Muscle of arm (tissue), 12 donors: ENCODE data around the gene MTHFS. TPM values are rescaled to one million over a fixed set of nuclear protein-coding genes. Genes with fewer than 3 reads are reported as not detected.
A peak's percentile ranks its signal among the peaks of the same experiment; 100 is the strongest.

ENCODE experiments used
- DNase-seq: peaks from one replicate; pipeline ENCODE4 v3.0.0-alpha.2; 2013
- polyA plus RNA-seq, 12 donors: library from polyadenylated mRNA; unstranded; fragments of 120-200 nt; gene quantifications; one replicate each; pipeline ENCODE4 v1.2.1, GENCODE V29; 2013; ENCODE audit not compliant: insufficient read length in 12 of 12

MTHFS gene
- polyA plus RNA-seq, 12 donors = 8.8 to 25.2 (median 17.1) TPM; not detected in 1

GRCh38 chr15:79824136-79824701 lies 72.6 kb downstream of the MTHFS start:
- DNase-seq = no peak

- DNase-seq = no peak
These were observed 76.0 kb downstream of the MTHFS start for GRCh38 chr15:79820820-79821219.

- no peak for DNase-seq
These were observed 76.6 kb downstream of the MTHFS start for GRCh38 chr15:79820176-79820575.

GRCh38 chr15:79816571-79816970 lies 80.2 kb downstream of the MTHFS start:
- DNase-seq = no peak

- DNase-seq = no peak
These were observed 81.3 kb downstream of the MTHFS start for GRCh38 chr15:79815468-79815867.

GRCh38 chr15:79812541-79812940 lies 84.3 kb downstream of the MTHFS start:
- no peak for DNase-seq

GRCh38 chr15:79811406-79812405 lies 85.1 kb downstream of the MTHFS start:
- DNase-seq = peak; percentile 46

- DNase-seq = no peak
These were observed 92.0 kb downstream of the MTHFS start for GRCh38 chr15:79804838-79805237.

GRCh38 chr15:79798311-79798710 lies 98.5 kb downstream of the MTHFS start:
- DNase-seq = no peak

Other genes with a start within 250 kb of the MTHFS start
- gene BCL2A1, start 74.2 kb upstream of the MTHFS start, polyA plus RNA-seq = 1 to 10 TPM in 3 of 12 donors, under 1 TPM in 5, not detected in 4; 0.33 to 2.3 (median 0.47) TPM
- gene ZFAND6, start 162.7 kb upstream of the MTHFS start, polyA plus RNA-seq = 100 to 1,000 TPM in 10 of 12 donors, 10 to 100 TPM in 2; 96.8 to 736 (median 114) TPM